ENCODE results near the gene ADGRB3. TPM values are rescaled to one million over a fixed set of nuclear protein-coding genes. Genes with fewer than 3 reads are reported as not detected.

Gene ADGRB3
- total and polyA plus RNA-seq, 10 of the 15 experiments (the other 5 are each of a cell fraction or from before 2014, with no cell fraction given) = 0.03 to 0.06 TPM; not detected in 8

- RAD21 ChIA-PET (ENCODE audit: unreplicated experiment) = no interaction called here
- Histone ChIP-seq H3K4me3 (no peak overlapping the region), H3K79me2 (ENCODE audit: control insufficient read depth, insufficient read depth, low read length) (no peaks in the 10 kb centered on the region), H4K20me1 (ENCODE audit: control insufficient read depth, insufficient read depth) (no peaks in the 10 kb centered on the region), H3K36me3 (ENCODE audit: control insufficient read depth in 2 of 2, insufficient read depth in 2 of 2, low read length in 1 of 2) (no peaks in the 10 kb centered on the region), H3K27ac (ENCODE audit: control insufficient read depth, insufficient read depth) (no peak overlapping the region), H3K4me1 (ENCODE audit: control insufficient read depth, insufficient read depth, low read length) (no peaks in the 10 kb centered on the region), H3K9ac (ENCODE audit: control insufficient read depth, insufficient read depth, low read length) (no peak overlapping the region), H2AFZ (ENCODE audit: control insufficient read depth, low read depth, low read length) (no peak overlapping the region), H3K9me3 (replicated peaks; ENCODE audit: control insufficient read depth, insufficient read depth, low read length) (no peaks in the 10 kb centered on the region), H3K27me3 (replicated peaks in 1 of 2; ENCODE audit: control insufficient read depth in 2 of 2, insufficient read depth in 2 of 2, low read length in 1 of 2) (no peaks in the 10 kb centered on the region), H3K4me2 (ENCODE audit: control insufficient read depth, insufficient read depth) (no peak overlapping the region)
- WGBS (ENCODE audit: insufficient coverage, insufficient replicate concordance, low lambda C conversion rate, missing lambda C conversion rate) = 39% methylated on average over 3 of the region's 3 CpGs
- no peak for DNase-seq (ENCODE audit: low read depth, low spot score)
- SMC1A ChIA-PET (ENCODE audit: uncharacterized antibody, unreplicated experiment) = interaction anchor here (1.0 kb wide), 1 partner anchor 12 kb away, joined by 3 read pairs; no protein-coding TSS in a partner anchor
- no peak for FAIRE-seq
- TF ChIP-seq ATF2 (IDR thresholded peaks at IDR 0.05; ENCODE audit: low read length) (no peak), TCF3 (IDR thresholded peaks at IDR 0.05; ENCODE audit: borderline replicate concordance, insufficient read depth, low read depth, low read length) (no peak)
- intact Hi-C loops (cut with micrococcal nuclease; ENCODE audit: unreplicated experiment) (no loop called here), in situ Hi-C loops (cut with MboI) (no loop called here)
- POLR2A ChIA-PET = interaction anchor here (1.0 kb wide), 1 partner anchor 102 kb away, joined by 7 read pairs; no protein-coding TSS in a partner anchor
- no TSS peak for BruUV-seq (replicated peaks)
- no peak for ATAC-seq
- CTCF ChIA-PET = interaction anchor here (1.0 kb wide), 1 partner anchor 36 kb away, joined by 5 read pairs; no protein-coding TSS in a partner anchor
Measured at GRCh38 chr6:68677058-68677457, 42.0 kb downstream of the ADGRB3 start.

GRCh38 chr6:68679399-68679798 lies 44.3 kb downstream of the ADGRB3 start:
- Histone ChIP-seq H3K9ac (ENCODE audit: control insufficient read depth, insufficient read depth, low read length) (no peak overlapping the region), H3K4me3 (no peak overlapping the region), H3K27ac (ENCODE audit: control insufficient read depth, insufficient read depth) (no peak overlapping the region), H3K36me3 (ENCODE audit: control insufficient read depth in 2 of 2, insufficient read depth in 2 of 2, low read length in 1 of 2) (no peaks in the 10 kb centered on the region), H2AFZ (ENCODE audit: control insufficient read depth, low read depth, low read length) (no peak overlapping the region), H3K9me3 (replicated peaks; ENCODE audit: control insufficient read depth, insufficient read depth, low read length) (no peaks in the 10 kb centered on the region), H3K4me2 (ENCODE audit: control insufficient read depth, insufficient read depth) (no peak overlapping the region), H3K27me3 (replicated peaks in 1 of 2; ENCODE audit: control insufficient read depth in 2 of 2, insufficient read depth in 2 of 2, low read length in 1 of 2) (no peaks in the 10 kb centered on the region), H3K79me2 (ENCODE audit: control insufficient read depth, insufficient read depth, low read length) (no peaks in the 10 kb centered on the region), H4K20me1 (ENCODE audit: control insufficient read depth, insufficient read depth) (no peaks in the 10 kb centered on the region), H3K4me1 (ENCODE audit: control insufficient read depth, insufficient read depth, low read length) (no peaks in the 10 kb centered on the region)
- ChIA-PET RAD21 (ENCODE audit: unreplicated experiment) (no interaction called here), CTCF (no interaction called here), POLR2A (no interaction called here), SMC1A (ENCODE audit: uncharacterized antibody, unreplicated experiment) (no interaction called here)
- FAIRE-seq (no peak), DNase-seq (ENCODE audit: low read depth, low spot score) (no peak), ATAC-seq (no peak)
- 7% methylated on average over 2 of the region's 2 CpGs for WGBS (ENCODE audit: insufficient coverage, insufficient replicate concordance, low lambda C conversion rate, missing lambda C conversion rate)
- intact Hi-C loops (cut with micrococcal nuclease; ENCODE audit: unreplicated experiment) (no loop called here), in situ Hi-C loops (cut with MboI) (no loop called here)
- BruUV-seq (replicated peaks) = no TSS peak
- TF ChIP-seq ZNF217 (IDR thresholded peaks at IDR 0.05) (no peak), STAT1 (conservative IDR thresholded peaks at IDR 0.05) (no peak), PKNOX1 (IDR thresholded peaks at IDR 0.05) (no peak)
